Smooth muscle cell (in vitro differentiated cells): ENCODE measurements around the gene IER2. TPM values are rescaled to one million over a fixed set of nuclear protein-coding genes. Genes with fewer than 3 reads are reported as not detected.

Experiments
- DNase-seq: peaks from one replicate; lab custom pipeline; 2025; ENCODE audit not compliant: unreplicated experiment; lab: John Stamatoyannopoulos, UW
- H2AFZ ChIP-seq: fragments of 200-600 bp; sonication (generic); 2 replicates; pipeline ENCODE4 v1.6.0; 2016; ENCODE audit warnings: antibody characterized with exemption, low read depth, mild to moderate bottlenecking
- H3F3A ChIP-seq: fragments of 200-600 bp; sonication (generic); 2 replicates; pipeline ENCODE4 v1.6.0; 2017; ENCODE audit warnings: antibody characterized with exemption, low read depth
- H3K27ac ChIP-seq: fragments of 200-600 bp; sonication (generic); 2 replicates; pipeline ENCODE4 v1.5.1; 2016; ENCODE audit warnings: low read depth, mild to moderate bottlenecking
- H3K27me3 ChIP-seq: fragments of 200-600 bp; sonication (generic); 2 replicates; pipeline ENCODE4 v1.6.1; 2016; ENCODE audit warnings: low read depth, mild to moderate bottlenecking
- H3K36me3 ChIP-seq: fragments of 200-600 bp; sonication (generic); 2 replicates; pipeline ENCODE4 v1.5.1; 2016; ENCODE audit warnings: low read depth
- H3K4me1 ChIP-seq: fragments of 200-600 bp; sonication (generic); 2 replicates; pipeline ENCODE4 v1.5.1; 2016; ENCODE audit warnings: low read depth
- H3K4me2 ChIP-seq: fragments of 200-600 bp; sonication (generic); 2 replicates; pipeline ENCODE4 v1.6.0; 2016; ENCODE audit warnings: mild to moderate bottlenecking
- H3K4me3 ChIP-seq: fragments of 200-600 bp; sonication (generic); 2 replicates; pipeline ENCODE4 v1.5.1; 2016; ENCODE audit warnings: mild to moderate bottlenecking
- H3K79me2 ChIP-seq: fragments of 200-600 bp; sonication (generic); 2 replicates; pipeline ENCODE4 v1.6.0; 2016; ENCODE audit warnings: low read depth, mild to moderate bottlenecking
- H3K9ac ChIP-seq: fragments of 200-600 bp; sonication (generic); 2 replicates; pipeline ENCODE4 v1.6.0; 2016; ENCODE audit warnings: low read depth
- H3K9me3 ChIP-seq: fragments of 200-600 bp; sonication (generic); replicated peaks from 2 replicates; pipeline ENCODE4 v1.5.1; 2016; ENCODE audit warnings: low read depth
- H4K20me1 ChIP-seq: fragments of 200-600 bp; sonication (generic); 2 replicates; pipeline ENCODE4 v1.6.0; 2016; ENCODE audit warnings: low read depth
- CTCF ChIP-seq: fragments of 200-600 bp; sonication (generic); IDR thresholded peaks from 2 replicates; pipeline ENCODE4 v1.5.1; 2017; ENCODE audit warnings: borderline replicate concordance, mild to moderate bottlenecking, antibody characterized with exemption; ENCODE audit not compliant: insufficient read depth, poor library complexity, severe bottlenecking
- WGBS: methylation state at CpG from one replicate; pipeline ENCODE4 v1.1.7; 2016; ENCODE audit warnings: low lambda C conversion rate; 5-methylcytosine and 5-hydroxymethylcytosine counted together
- polyA plus RNA-seq: library from polyadenylated mRNA; unstranded; fragments of >200 nt; fragmentation: Nextera tagmentation; extraction: Ambion mirVana; gene quantifications from 2 replicates; pipeline ENCODE4 v1.2.1, GENCODE V29; 2016
- total RNA-seq: library from RNA; depleted of rRNA; stranded (reverse); fragments of >200 nt; gene quantifications from 2 replicates; pipeline ENCODE4 v1.2.3, GENCODE V29; 2014

Gene IER2
- total and polyA plus RNA-seq, 2 experiments from 2014 or later, result 118 to 766 TPM

GRCh38 chr19:13121551-13122274 lies 28.5 kb upstream of the IER2 start:
- Histone ChIP-seq H3K9me3 (no peaks in the 10 kb centered on the region), H3K4me1 (peaks cover 26% of the 10 kb centered on the region), H3K27ac (peak overlapping the region; percentile 87), H2AFZ (no peak overlapping the region), H4K20me1 (peaks cover 80% of the 10 kb centered on the region), H3K4me2 (peak overlapping the region; percentile 44), H3K9ac (peak overlapping the region; percentile 67), H3F3A (no peaks in the 10 kb centered on the region), H3K36me3 (no peaks in the 10 kb centered on the region), H3K27me3 (no peaks in the 10 kb centered on the region), H3K4me3 (no peak overlapping the region), H3K79me2 (peaks cover 81% of the 10 kb centered on the region)
- no peak for TF ChIP-seq CTCF
- 82% methylated on average over 18 of the region's 18 CpGs for WGBS
- DNase-seq, result no peak

GRCh38 chr19:13122275-13122878 lies 27.8 kb upstream of the IER2 start:
- WGBS, result 43% methylated on average over 12 of the region's 13 CpGs
- Histone ChIP-seq H4K20me1 (peaks cover 86% of the 10 kb centered on the region), H3K27ac (peak overlapping the region; percentile 87), H3K9me3 (no peaks in the 10 kb centered on the region), H3K4me1 (peaks cover 26% of the 10 kb centered on the region), H3K4me2 (peak overlapping the region; percentile 44), H3F3A (no peaks in the 10 kb centered on the region), H3K27me3 (no peaks in the 10 kb centered on the region), H2AFZ (no peak overlapping the region), H3K9ac (peak overlapping the region; percentile 68), H3K4me3 (no peak overlapping the region), H3K36me3 (no peaks in the 10 kb centered on the region), H3K79me2 (peaks cover 87% of the 10 kb centered on the region)
- TF ChIP-seq CTCF, result no peak
- peak; percentile 14 for DNase-seq

GRCh38 chr19:13122980-13123957 lies 26.9 kb upstream of the IER2 start:
- Histone ChIP-seq H4K20me1 (peaks cover 95% of the 10 kb centered on the region), H3K36me3 (no peaks in the 10 kb centered on the region), H3K9ac (peak overlapping the region; percentile 68), H3K4me3 (no peak overlapping the region), H3F3A (no peaks in the 10 kb centered on the region), H3K4me1 (peaks cover 26% of the 10 kb centered on the region), H3K79me2 (peaks cover 96% of the 10 kb centered on the region), H3K4me2 (peak overlapping the region; percentile 41), H2AFZ (no peak overlapping the region), H3K9me3 (no peaks in the 10 kb centered on the region), H3K27me3 (no peaks in the 10 kb centered on the region), H3K27ac (peak overlapping the region; percentile 87)
- WGBS, result 85% methylated on average over 20 of the region's 20 CpGs
- TF ChIP-seq CTCF, result no peak
- no peak for DNase-seq
